Sigmoid colon (tissue), 4 donors: Measurements from ENCODE around the gene NUDT22.

ENCODE experiments used
- CTCF ChIP-seq, 4 experiments: fragments of 450-650 bp in 3 of 4; fragments of 200-600 bp in 1 of 4; IDR thresholded peaks; one replicate each; pipeline ENCODE4 v1.5.1; 2016 to 2019; ENCODE audit warnings: antibody characterized with exemption in 4 of 4, mild to moderate bottlenecking in 3 of 4, moderate library complexity in 2 of 4
- EP300 ChIP-seq, 4 donors: sonication (generic); formaldehyde crosslinking; IDR thresholded peaks; one replicate each; pipeline ENCODE4 v1.6.1; 2017; ENCODE audit warnings: antibody characterized with exemption in 4 of 4
- POLR2A ChIP-seq, 2 donors: fragments of 450-650 bp; IDR thresholded peaks; one replicate each; pipeline ENCODE4 v1.6.1; 2016; ENCODE audit warnings: antibody characterized with exemption in 2 of 2, mild to moderate bottlenecking in 2 of 2, moderate library complexity in 2 of 2
- POLR2AphosphoS5 ChIP-seq, 4 donors: sonication (generic); formaldehyde crosslinking; IDR thresholded peaks; one replicate each; pipeline ENCODE4 v1.6.1; 2017; ENCODE audit warnings: antibody characterized with exemption in 4 of 4

- TF ChIP-seq POLR2A (IDR thresholded peaks at IDR 0.05), result no peak
- TF ChIP-seq CTCF (IDR thresholded peaks at IDR 0.05), result no peak
- TF ChIP-seq EP300 (IDR thresholded peaks at IDR 0.05), result no peak
- TF ChIP-seq POLR2AphosphoS5 (IDR thresholded peaks at IDR 0.05), result no peak
Observed at GRCh38 chr11:64219755-64220154, 6.3 kb upstream of the NUDT22 start.
